Astrocyte (in vitro differentiated cells and primary cell): ENCODE measurements around the gene ANO6. TPM values are rescaled to one million over a fixed set of nuclear protein-coding genes. Genes with fewer than 3 reads are reported as not detected.
A peak's percentile ranks its signal among the peaks of the same experiment; 100 is the strongest.

ENCODE experiments used
- DNase-seq: peaks from one replicate; pipeline ENCODE4 v3.0.0-alpha.2; 2010; ENCODE audit warnings: low read depth
- FAIRE-seq: peaks from 2 replicates; lab custom pipeline; 2011; peaks lifted over from hg19 to GRCh38; lab: Jason Lieb, UNC
- H2AFZ ChIP-seq: 2 replicates; pipeline ENCODE4 v1.6.0; 2012; ENCODE audit warnings: low read depth, low read length, inconsistent platforms
- H3K27ac ChIP-seq: 2 replicates; pipeline ENCODE4 v1.5.1; 2011; ENCODE audit warnings: low read depth, low read length, inconsistent platforms
- H3K27me3 ChIP-seq: 2 replicates; pipeline ENCODE4 v1.6.0; 2011; ENCODE audit warnings: low read length, inconsistent platforms; ENCODE audit not compliant: insufficient read depth
- H3K36me3 ChIP-seq: 2 replicates; pipeline ENCODE4 v1.5.1; 2011; ENCODE audit warnings: low read length, inconsistent platforms; ENCODE audit not compliant: insufficient read depth
- H3K4me1 ChIP-seq: 2 replicates; pipeline ENCODE4 v1.5.1; 2011; ENCODE audit warnings: low read length, inconsistent platforms; ENCODE audit not compliant: insufficient read depth
- H3K4me2 ChIP-seq: 2 replicates; pipeline ENCODE4 v1.6.0; 2012; ENCODE audit warnings: low read length, inconsistent platforms
- H3K4me3 ChIP-seq: 2 replicates; pipeline ENCODE4 v1.5.1; 2011; ENCODE audit warnings: low read depth, mild to moderate bottlenecking, low read length, inconsistent platforms; ENCODE audit not compliant: insufficient read depth
- H3K79me2 ChIP-seq: 2 replicates; pipeline ENCODE4 v1.6.0; 2012; ENCODE audit warnings: mild to moderate bottlenecking, low read length, inconsistent platforms; ENCODE audit not compliant: insufficient read depth
- H3K9ac ChIP-seq: 2 replicates; pipeline ENCODE4 v1.6.0; 2012; ENCODE audit warnings: mild to moderate bottlenecking, low read length, inconsistent platforms
- H3K9me3 ChIP-seq: 2 replicates; pipeline ENCODE4 v1.5.1; 2012; ENCODE audit warnings: low read depth, mild to moderate bottlenecking, low read length, inconsistent platforms; ENCODE audit not compliant: insufficient read depth
- H4K20me1 ChIP-seq: 2 replicates; pipeline ENCODE4 v1.6.0; 2012; ENCODE audit warnings: low read length, inconsistent platforms; ENCODE audit not compliant: insufficient read depth
- H3K27ac Mint-ChIP-seq: one replicate; pipeline ENCODE4 v1.8.0; 2021; ENCODE audit warnings: mild to moderate bottlenecking, mixed read lengths; ENCODE audit not compliant: unreplicated experiment
- H3K27me3 Mint-ChIP-seq: one replicate; pipeline ENCODE4 v1.8.0; 2021; ENCODE audit warnings: low read depth, mixed read lengths; ENCODE audit not compliant: unreplicated experiment
- H3K36me3 Mint-ChIP-seq: one replicate; pipeline ENCODE4 v1.8.0; 2021; ENCODE audit warnings: low read depth, mixed read lengths; ENCODE audit not compliant: unreplicated experiment
- H3K4me1 Mint-ChIP-seq: one replicate; pipeline ENCODE4 v1.8.0; 2021; ENCODE audit warnings: low read depth, mixed read lengths; ENCODE audit not compliant: unreplicated experiment
- H3K4me3 Mint-ChIP-seq: one replicate; pipeline ENCODE4 v1.8.0; 2021; ENCODE audit warnings: mild to moderate bottlenecking, moderate library complexity, mixed read lengths; ENCODE audit not compliant: unreplicated experiment
- H3K9me3 Mint-ChIP-seq: one replicate; pipeline ENCODE4 v1.8.0; 2021; ENCODE audit warnings: mild to moderate bottlenecking, mixed read lengths; ENCODE audit not compliant: unreplicated experiment
- EZH2 ChIP-seq: IDR thresholded peaks from 2 replicates; pipeline ENCODE4 v1.6.1; 2012; ENCODE audit warnings: mild to moderate bottlenecking, low read length, inconsistent platforms; ENCODE audit not compliant: insufficient read depth
- total RNA-seq: library from RNA; stranded (reverse); gene quantifications from 2 replicates; pipeline ENCODE4 v1.2.1, GENCODE V29; 2021
- TF ChIP-seq, protein P1 (sequence below): IDR thresholded peaks from 2 replicates; pipeline ENCODE4 v1.5.1; 2011; ENCODE audit warnings: low read depth, mild to moderate bottlenecking, inconsistent platforms, low read length, moderate library complexity; ENCODE audit not compliant: insufficient read depth

Gene ANO6
- total RNA-seq, 1 donor from 2014 or later = 113 TPM

DNA sequence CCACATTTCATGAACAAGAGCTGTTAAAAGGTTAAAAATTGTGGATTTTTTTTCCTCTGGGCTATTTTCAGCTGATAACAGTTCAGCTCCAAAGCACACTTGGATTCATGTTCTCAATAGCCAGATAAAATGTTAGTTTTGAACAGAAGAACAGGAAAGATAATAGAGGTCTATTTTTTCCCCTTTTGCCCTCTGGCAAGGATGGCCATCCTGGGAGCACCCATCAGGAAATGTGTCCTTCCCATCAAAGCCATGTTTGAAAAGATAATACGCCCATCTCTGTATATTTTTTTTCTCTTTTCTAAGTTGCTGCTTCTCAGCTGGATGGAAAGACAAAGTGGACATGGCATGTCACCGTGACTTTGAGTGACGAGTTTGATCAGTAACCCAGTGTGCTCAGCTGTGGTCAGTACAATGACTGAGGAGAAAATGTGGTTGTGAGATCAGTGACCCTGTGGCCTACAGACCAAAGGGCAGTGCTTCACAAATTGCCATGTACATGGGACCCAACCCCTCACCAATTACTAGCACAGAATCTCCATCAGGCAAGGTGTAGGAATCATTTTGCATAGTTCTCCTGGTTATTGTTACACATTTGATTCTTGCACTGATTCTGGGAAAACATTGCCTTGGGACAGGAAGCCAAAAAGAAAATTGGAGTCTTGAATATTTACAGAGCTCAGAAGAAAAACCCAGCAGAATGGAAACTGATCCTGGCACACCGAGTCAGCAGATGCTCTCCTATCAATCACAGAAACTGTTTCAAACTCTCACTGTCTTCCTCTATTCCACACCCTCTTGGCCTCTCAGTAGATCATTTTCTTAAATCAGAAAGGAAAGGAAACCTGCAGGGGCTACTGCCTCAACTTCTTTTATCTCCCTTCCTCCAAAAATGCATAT is 64.3 kb downstream of the ANO6 start:
- no peaks in the 10 kb centered on the region for H3K36me3 ChIP-seq
- no peak overlapping the region for H2AFZ ChIP-seq
- peak overlapping the region; percentile 5 for H3K27ac Mint-ChIP-seq
- no peak overlapping the region for H3K4me3 Mint-ChIP-seq
- FAIRE-seq (no peak), DNase-seq (no peak)
- H4K20me1 ChIP-seq = no peaks in the 10 kb centered on the region
- no peak overlapping the region for H3K4me2 ChIP-seq
- H3K9me3 ChIP-seq = no peaks in the 10 kb centered on the region
- no peak for TF ChIP-seq EZH2
- TF ChIP-seq, protein P1, sequence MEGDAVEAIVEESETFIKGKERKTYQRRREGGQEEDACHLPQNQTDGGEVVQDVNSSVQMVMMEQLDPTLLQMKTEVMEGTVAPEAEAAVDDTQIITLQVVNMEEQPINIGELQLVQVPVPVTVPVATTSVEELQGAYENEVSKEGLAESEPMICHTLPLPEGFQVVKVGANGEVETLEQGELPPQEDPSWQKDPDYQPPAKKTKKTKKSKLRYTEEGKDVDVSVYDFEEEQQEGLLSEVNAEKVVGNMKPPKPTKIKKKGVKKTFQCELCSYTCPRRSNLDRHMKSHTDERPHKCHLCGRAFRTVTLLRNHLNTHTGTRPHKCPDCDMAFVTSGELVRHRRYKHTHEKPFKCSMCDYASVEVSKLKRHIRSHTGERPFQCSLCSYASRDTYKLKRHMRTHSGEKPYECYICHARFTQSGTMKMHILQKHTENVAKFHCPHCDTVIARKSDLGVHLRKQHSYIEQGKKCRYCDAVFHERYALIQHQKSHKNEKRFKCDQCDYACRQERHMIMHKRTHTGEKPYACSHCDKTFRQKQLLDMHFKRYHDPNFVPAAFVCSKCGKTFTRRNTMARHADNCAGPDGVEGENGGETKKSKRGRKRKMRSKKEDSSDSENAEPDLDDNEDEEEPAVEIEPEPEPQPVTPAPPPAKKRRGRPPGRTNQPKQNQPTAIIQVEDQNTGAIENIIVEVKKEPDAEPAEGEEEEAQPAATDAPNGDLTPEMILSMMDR = no peak
- no peak overlapping the region for H3K4me3 ChIP-seq
- no peak overlapping the region for H3K9ac ChIP-seq
- H3K4me1 ChIP-seq = peaks cover 20% of the 10 kb centered on the region
- H3K4me1 Mint-ChIP-seq = peaks cover 50% of the 10 kb centered on the region
- peaks cover 73% of the 10 kb centered on the region for H3K79me2 ChIP-seq
- no peaks in the 10 kb centered on the region for H3K27me3 Mint-ChIP-seq
- no peak overlapping the region for H3K27ac ChIP-seq
- no peaks in the 10 kb centered on the region for H3K9me3 Mint-ChIP-seq
- H3K36me3 Mint-ChIP-seq = peaks cover 13% of the 10 kb centered on the region
- H3K27me3 ChIP-seq = no peaks in the 10 kb centered on the region

DNA sequence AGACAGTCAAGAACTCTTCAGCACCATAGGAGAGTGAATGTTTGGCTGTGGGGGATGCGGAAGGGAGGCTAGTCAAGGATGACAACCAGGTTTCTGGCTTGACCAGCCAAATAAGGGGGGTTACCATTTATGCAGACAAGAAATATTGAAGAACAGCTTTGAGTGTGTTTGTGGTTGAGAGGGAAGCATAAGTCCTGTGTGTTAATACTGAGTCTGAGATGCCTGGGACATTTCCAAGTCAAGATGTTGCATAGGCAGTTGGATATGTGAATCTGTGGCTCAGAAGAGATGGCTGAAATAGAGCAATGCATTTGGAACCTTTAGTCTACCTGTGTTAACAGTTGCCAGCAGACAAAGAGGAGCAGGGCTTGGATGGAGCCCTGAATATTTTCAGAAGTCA is 66.1 kb downstream of the ANO6 start:
- H3K9ac ChIP-seq = no peak overlapping the region
- peaks cover 71% of the 10 kb centered on the region for H3K79me2 ChIP-seq
- no peaks in the 10 kb centered on the region for H4K20me1 ChIP-seq
- H3K36me3 Mint-ChIP-seq = peaks cover 15% of the 10 kb centered on the region
- no peaks in the 10 kb centered on the region for H3K9me3 ChIP-seq
- H3K27me3 ChIP-seq = no peaks in the 10 kb centered on the region
- no peaks in the 10 kb centered on the region for H3K27me3 Mint-ChIP-seq
- H3K4me1 ChIP-seq = peaks cover 23% of the 10 kb centered on the region
- peaks cover 66% of the 10 kb centered on the region for H3K4me1 Mint-ChIP-seq
- peak overlapping the region; percentile 29 for H3K4me3 Mint-ChIP-seq
- TF ChIP-seq EZH2 = no peak
- TF ChIP-seq, protein P1 = no peak
- no peak overlapping the region for H2AFZ ChIP-seq
- H3K36me3 ChIP-seq = no peaks in the 10 kb centered on the region
- H3K27ac ChIP-seq = no peak overlapping the region
- H3K4me2 ChIP-seq = no peak overlapping the region
- H3K9me3 Mint-ChIP-seq = no peaks in the 10 kb centered on the region
- H3K4me3 ChIP-seq = no peak overlapping the region
- DNase-seq (peak; percentile 44), FAIRE-seq (no peak)
- H3K27ac Mint-ChIP-seq = peak overlapping the region; percentile 53

DNA sequence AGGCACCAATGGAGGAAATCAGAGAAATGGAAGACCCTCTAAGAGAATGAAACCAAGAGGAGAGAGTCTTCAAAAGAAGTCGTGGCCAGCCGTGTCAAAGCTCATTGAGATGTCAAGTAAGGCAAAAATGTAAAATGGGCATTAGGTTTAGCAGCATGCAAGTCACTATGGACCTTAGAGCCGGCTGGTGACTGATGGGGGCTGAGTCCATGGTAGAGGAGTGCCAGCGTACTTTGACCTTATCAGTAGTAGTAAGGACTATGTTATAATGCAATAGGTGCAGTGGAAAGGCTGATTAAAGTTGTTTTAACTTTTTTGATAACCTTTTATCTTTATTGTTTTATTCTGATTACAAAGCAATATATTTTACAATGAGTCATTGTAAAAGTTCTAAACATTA is 66.5 kb downstream of the ANO6 start:
- peak overlapping the region; percentile 96 for H3K27ac Mint-ChIP-seq
- H3K9ac ChIP-seq = no peak overlapping the region
- H3K4me1 Mint-ChIP-seq = peaks cover 67% of the 10 kb centered on the region
- no peaks in the 10 kb centered on the region for H3K27me3 Mint-ChIP-seq
- FAIRE-seq (no peak), DNase-seq (no peak)
- no peak overlapping the region for H3K4me3 Mint-ChIP-seq
- no peak overlapping the region for H2AFZ ChIP-seq
- no peaks in the 10 kb centered on the region for H3K27me3 ChIP-seq
- no peaks in the 10 kb centered on the region for H3K9me3 Mint-ChIP-seq
- H4K20me1 ChIP-seq = no peaks in the 10 kb centered on the region
- H3K9me3 ChIP-seq = no peaks in the 10 kb centered on the region
- TF ChIP-seq, protein P1 = no peak
- TF ChIP-seq EZH2 = no peak
- peaks cover 71% of the 10 kb centered on the region for H3K79me2 ChIP-seq
- peaks cover 15% of the 10 kb centered on the region for H3K36me3 Mint-ChIP-seq
- H3K36me3 ChIP-seq = no peaks in the 10 kb centered on the region
- no peak overlapping the region for H3K4me2 ChIP-seq
- H3K4me1 ChIP-seq = peaks cover 23% of the 10 kb centered on the region
- H3K27ac ChIP-seq = no peak overlapping the region
- H3K4me3 ChIP-seq = no peak overlapping the region
